GM12892 (cell line): ENCODE data around the gene IL6ST.
"Not testable (repeated sequence)": the region's sequence is repeated elsewhere in the genome, so short reads cannot be mapped to it uniquely, and the experiment has no call there.

Experiments
- DNase-seq: peaks from one replicate; pipeline ENCODE4 v3.0.0; 2011; ENCODE audit not compliant: insufficient read length
- FAIRE-seq: peaks from 2 replicates; lab custom pipeline; 2011; peaks lifted over from hg19 to GRCh38; lab: Jason Lieb, UNC
- POLR2A ChIP-seq: IDR thresholded peaks from 2 replicates; pipeline ENCODE4 v1.6.1; 2011; ENCODE audit warnings: low read depth, low read length, control low read depth
- POLR2AphosphoS5 ChIP-seq: IDR thresholded peaks from 2 replicates; pipeline ENCODE4 v1.6.1; 2011; ENCODE audit warnings: low read depth, low read length, control low read depth
- TAF1 ChIP-seq: IDR thresholded peaks from 2 replicates; pipeline ENCODE4 v1.6.1; 2011; ENCODE audit warnings: low read depth, mild to moderate bottlenecking, control low read depth, low read length, borderline replicate concordance

Gene IL6ST

GRCh38 chr5:56002303-56002702, 7.5 kb upstream of the IL6ST start:
- TF ChIP-seq POLR2A (no peak), TAF1 (no peak), POLR2AphosphoS5 (no peak)
- FAIRE-seq (no peak), DNase-seq (no peak)

GRCh38 chr5:56000221-56000620, 5.5 kb upstream of the IL6ST start:
- not testable (repeated sequence) for FAIRE-seq, DNase-seq

- FAIRE-seq (no peak), DNase-seq (no peak)
- no peak for TF ChIP-seq POLR2A
- TF ChIP-seq POLR2AphosphoS5 = no peak
- no peak for TF ChIP-seq TAF1
These were observed 4.2 kb upstream of the IL6ST start for GRCh38 chr5:55998966-55999365.

GRCh38 chr5:55997742-55998351, 3.1 kb upstream of the IL6ST start:
- no peak for DNase-seq
- FAIRE-seq = no peak
- TF ChIP-seq POLR2AphosphoS5 = no peak
- TF ChIP-seq TAF1 = no peak
- TF ChIP-seq POLR2A = no peak

- FAIRE-seq = peak; percentile 90
- DNase-seq = peak; percentile 95
- TF ChIP-seq POLR2A (peak; percentile 35; the same call in 1 of the 2 replicates), POLR2AphosphoS5 (peak; percentile 61; the same call in 1 of the 2 replicates), TAF1 (no peak)
These were observed 493 bp upstream of the IL6ST start for GRCh38 chr5:55994998-55995914.

- TF ChIP-seq POLR2A = no peak
- no peak for FAIRE-seq
- DNase-seq = no peak
These were observed 850 bp downstream of the IL6ST start for GRCh38 chr5:55993731-55994494.

GRCh38 chr5:55993013-55993412, 1.8 kb downstream of the IL6ST start:
- TF ChIP-seq TAF1 = no peak
- no peak for TF ChIP-seq POLR2AphosphoS5
- TF ChIP-seq POLR2A = no peak
- FAIRE-seq = no peak
- DNase-seq = no peak

- TF ChIP-seq POLR2AphosphoS5 = no peak
- no peak for TF ChIP-seq TAF1
- TF ChIP-seq POLR2A = no peak
- DNase-seq = no peak
- FAIRE-seq = no peak
These were observed 2.8 kb downstream of the IL6ST start for GRCh38 chr5:55991768-55992486.

GRCh38 chr5:55990895-55991294, 3.9 kb downstream of the IL6ST start:
- not testable (repeated sequence) for FAIRE-seq, DNase-seq

- no peak for TF ChIP-seq POLR2A
- no peak for TF ChIP-seq TAF1
- TF ChIP-seq POLR2AphosphoS5 = no peak
- DNase-seq = no peak
- FAIRE-seq = no peak
These were observed 4.9 kb downstream of the IL6ST start for GRCh38 chr5:55989860-55990259.

- TF ChIP-seq TAF1 (no peak), POLR2AphosphoS5 (no peak), POLR2A (no peak)
- DNase-seq = no peak
- FAIRE-seq = no peak
These were observed 5.7 kb downstream of the IL6ST start for GRCh38 chr5:55988979-55989638.

GRCh38 chr5:55988428-55988827, 6.3 kb downstream of the IL6ST start:
- FAIRE-seq, DNase-seq: not testable (repeated sequence)
